AG04449 (cell line): Measurements from ENCODE around the gene UGT1A10.

Experiments
- CTCF ChIA-PET: fragments of 350-600 bp; formaldehyde crosslinking; extraction: SDS; loops from one replicate; lab custom pipeline; 2021; ENCODE audit warnings: antibody characterized with exemption; lab: Yijun Ruan, JAX
- POLR2A ChIA-PET: fragments of 400-600, 350-600 bp; formaldehyde crosslinking; extraction: SDS; loops from one replicate; lab custom pipeline; 2020; ENCODE audit warnings: antibody characterized with exemption, inconsistent platforms; lab: Yijun Ruan, JAX
- DNase-seq: peaks from one replicate; pipeline ENCODE4 v3.0.0-alpha.2; 2010; ENCODE audit warnings: low read depth, low spot score
- H3K4me3 ChIP-seq: 2 replicates; pipeline ENCODE4 v1.5.1; 2011; ENCODE audit warnings: low read depth, mild to moderate bottlenecking, control low read depth, low read length
- CTCF ChIP-seq: IDR thresholded peaks from one replicate; pipeline ENCODE4 v1.5.1; 2011; ENCODE audit warnings: mild to moderate bottlenecking, moderate library complexity, low read length, control low read depth, inconsistent platforms; ENCODE audit not compliant: insufficient read depth; ENCODE audit errors: missing control alignments

The UGT1A10 gene

DNA sequence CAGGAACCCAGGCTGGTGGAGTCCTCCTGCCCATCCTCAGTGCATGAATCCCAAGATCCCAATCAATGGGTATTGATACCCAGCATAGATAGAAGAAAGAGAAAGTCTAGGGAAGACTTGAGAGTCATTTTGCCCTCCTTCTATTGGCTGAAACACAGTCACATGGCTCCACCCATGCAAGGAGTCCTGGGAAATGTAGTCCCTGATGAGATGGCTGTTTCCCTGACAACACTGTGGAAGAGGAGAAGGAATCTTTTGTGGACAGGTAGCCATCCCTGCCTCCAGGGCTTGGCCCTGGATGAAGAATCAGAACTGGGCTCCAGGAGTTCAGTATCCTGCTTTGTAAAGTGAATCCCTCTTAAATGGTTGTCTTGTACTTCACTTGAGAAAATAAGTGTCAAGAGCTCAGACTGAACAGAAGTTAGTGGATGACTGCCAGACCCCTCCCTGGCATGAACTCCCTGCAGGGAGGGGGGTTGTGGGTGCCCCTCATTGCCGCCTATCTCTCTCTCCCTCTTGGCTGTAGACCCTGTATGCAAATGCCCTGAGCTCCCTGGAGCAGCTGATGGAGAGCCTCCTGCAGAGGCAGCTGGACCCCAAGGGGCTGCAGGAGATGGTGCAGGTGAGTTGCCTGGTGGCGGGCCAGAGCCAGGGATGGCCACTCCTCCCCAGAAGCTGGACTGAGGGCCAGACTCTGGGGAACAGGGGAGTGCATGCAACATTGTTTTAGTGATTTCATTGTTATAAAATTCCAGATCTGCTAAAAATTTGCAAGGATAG is 178.0 kb downstream of the UGT1A10 start:
- POLR2A ChIA-PET: no interaction called here
- H3K4me3 ChIP-seq: no peak overlapping the region
- no peak for DNase-seq
- CTCF ChIA-PET: interaction anchor here (1.4 kb wide), 1 partner anchor 366 kb away, joined by 4 read pairs; no protein-coding TSS in a partner anchor
- TF ChIP-seq CTCF: no peak

- DNase-seq: no peak
- CTCF ChIA-PET: no interaction called here
- TF ChIP-seq CTCF: no peak
- POLR2A ChIA-PET: no interaction called here
- no peak overlapping the region for H3K4me3 ChIP-seq
These were observed 179.6 kb downstream of the UGT1A10 start for GRCh38 chr2:233815861-233816260.

DNA sequence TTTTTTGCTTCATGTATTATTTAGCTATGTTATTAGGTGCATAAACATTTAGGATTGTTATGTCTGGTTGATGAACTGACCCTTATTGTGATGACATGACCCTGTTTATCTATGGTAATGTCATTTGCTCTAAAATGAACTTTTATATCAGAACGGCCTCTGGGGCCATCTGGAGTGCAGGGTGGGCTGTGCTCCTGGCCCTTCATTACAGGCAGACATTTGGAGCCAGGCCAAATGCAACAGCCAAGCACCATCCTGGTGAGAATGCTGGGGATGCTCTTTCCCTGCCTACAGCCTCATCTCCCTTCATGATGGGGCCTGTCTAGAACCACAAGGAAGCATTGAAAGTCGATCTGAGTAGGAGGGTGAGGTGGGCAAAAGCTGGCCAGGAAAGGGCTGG is 180.1 kb downstream of the UGT1A10 start:
- ChIA-PET POLR2A (no interaction called here), CTCF (no interaction called here)
- H3K4me3 ChIP-seq: no peak overlapping the region
- no peak for TF ChIP-seq CTCF
- DNase-seq: no peak

- TF ChIP-seq CTCF: no peak
- CTCF ChIA-PET: no interaction called here
- POLR2A ChIA-PET: no interaction called here
- no peak overlapping the region for H3K4me3 ChIP-seq
- DNase-seq: no peak
These were observed 180.5 kb downstream of the UGT1A10 start for GRCh38 chr2:233816771-233817170.

DNA sequence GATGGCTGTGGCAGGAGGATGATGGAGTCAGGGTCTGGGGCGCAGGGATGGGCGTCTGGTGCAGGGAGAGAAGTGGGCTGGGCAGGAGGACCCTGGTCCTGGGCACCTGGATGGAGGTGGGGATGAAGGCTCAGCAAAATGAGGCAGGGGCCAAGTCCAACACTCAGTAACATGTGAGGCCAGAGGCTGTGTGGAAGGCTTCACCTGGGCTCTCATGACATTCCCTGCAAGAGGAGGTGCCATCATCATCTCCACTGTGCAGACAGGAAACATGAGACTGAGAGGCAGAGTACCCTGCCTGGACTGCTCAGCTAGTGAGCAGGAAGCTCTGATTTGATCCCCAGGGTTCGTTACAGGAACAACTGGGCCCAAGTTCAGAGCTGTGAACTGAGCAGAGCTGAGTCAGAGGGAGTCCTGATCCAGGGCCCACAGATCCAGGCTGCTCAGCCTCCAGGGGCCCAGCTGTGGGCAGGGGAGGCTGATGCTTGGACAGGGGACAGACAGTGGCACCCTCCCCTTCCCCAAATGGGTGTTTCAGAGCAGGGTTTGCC is 181.2 kb downstream of the UGT1A10 start:
- ChIA-PET POLR2A (no interaction called here), CTCF (no interaction called here)
- no peak for DNase-seq
- TF ChIP-seq CTCF: no peak
- H3K4me3 ChIP-seq: no peak overlapping the region

DNA sequence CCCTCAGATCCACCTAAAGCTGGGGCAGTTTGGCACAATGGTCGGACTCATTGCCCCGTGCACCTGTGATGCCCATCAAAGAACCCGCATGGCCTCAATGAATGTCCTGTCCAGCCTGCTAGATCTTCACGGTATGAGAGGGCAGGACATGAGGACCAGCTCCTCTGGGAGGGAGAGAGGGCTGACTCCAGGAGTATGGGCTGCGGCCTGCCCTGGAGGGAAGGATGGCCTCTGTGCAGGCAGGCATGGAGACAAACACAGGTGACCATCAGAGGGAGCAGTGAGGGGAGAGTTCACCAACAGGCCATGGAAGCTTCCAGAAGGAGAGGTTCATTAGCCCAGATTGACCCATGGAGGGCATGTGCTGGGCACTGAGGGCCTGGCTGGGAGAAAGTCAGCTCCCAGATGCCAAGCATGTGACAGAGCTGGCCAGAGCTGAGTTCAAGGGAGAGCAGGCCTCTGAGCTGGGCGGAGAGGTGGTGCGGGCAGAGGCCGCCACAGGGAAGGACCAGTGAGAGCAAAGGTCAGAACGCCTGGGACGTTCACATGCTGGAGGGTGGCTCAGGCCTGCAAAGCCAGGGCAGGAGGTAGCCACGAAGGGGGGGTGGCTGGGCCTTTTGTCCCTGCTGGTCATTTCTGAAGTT is 181.9 kb downstream of the UGT1A10 start:
- no peak for TF ChIP-seq CTCF
- H3K4me3 ChIP-seq: no peak overlapping the region
- CTCF ChIA-PET: no interaction called here
- POLR2A ChIA-PET: no interaction called here
- DNase-seq: no peak
